Activated gamma-delta T cell (primary cell): ENCODE data around the gene ASTN1.

ENCODE experiments used
- DNase-seq: peaks from one replicate; lab custom pipeline; 2025; lab: John Stamatoyannopoulos, UW

Gene ASTN1

DNA sequence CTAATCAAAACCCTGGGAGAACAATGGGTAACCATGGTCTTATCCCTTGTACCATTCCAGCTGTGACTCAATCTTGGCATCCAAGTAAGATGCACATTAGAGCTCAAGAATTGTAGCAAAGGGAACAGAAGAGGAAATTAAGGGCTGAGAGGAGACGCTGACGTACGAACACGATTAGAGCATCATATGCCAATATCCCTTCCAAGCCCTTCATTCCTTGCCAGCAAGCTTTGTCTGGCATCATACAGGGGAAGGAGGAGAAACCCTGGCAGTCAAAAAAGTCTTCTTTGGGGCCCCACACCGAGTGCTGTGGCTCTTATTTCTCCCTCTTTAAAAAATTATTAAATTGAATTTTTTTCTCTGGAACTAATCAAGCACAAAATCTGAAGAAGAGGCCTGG, 120.9 kb downstream of the ASTN1 start:
- no peak for DNase-seq

DNA sequence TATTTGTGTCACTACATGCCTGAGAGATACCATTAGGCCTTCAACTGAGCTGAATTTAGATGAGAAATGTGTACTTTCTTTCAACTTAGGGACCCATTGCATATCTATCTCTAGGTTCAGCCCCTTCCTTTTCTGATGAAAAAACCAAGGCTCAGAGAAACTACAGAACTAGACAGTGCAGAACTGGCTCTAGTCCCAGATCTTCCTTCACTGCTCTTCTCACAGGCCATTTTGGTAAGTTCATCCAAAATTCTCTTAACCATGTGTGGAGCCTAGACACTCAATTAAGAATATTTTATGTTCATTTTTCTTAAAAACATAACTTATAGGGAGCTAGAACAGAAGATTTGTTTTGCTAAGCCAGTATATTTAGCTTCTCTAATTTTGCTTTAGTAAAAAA, 128.9 kb downstream of the ASTN1 start:
- no peak for DNase-seq

DNA sequence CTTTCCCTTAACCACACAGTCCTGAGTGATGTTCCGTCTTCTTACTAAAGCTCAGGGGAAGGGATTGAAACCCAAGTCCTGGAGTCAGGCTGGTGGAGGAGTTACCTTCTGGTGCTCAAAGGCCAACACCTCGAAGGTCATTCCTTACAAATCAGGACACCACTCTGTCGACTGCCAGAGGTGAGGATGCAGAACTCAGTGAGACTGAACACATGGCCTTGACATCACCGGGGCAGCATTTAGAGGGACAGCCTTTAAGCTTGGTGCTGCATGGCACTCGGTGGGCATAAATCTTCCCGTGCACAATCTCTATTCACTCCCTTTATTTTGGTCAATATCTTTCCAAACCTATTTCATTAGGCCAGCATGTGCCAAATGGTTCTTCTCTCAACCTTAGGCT, 130.9 kb downstream of the ASTN1 start:
- no peak for DNase-seq

DNA sequence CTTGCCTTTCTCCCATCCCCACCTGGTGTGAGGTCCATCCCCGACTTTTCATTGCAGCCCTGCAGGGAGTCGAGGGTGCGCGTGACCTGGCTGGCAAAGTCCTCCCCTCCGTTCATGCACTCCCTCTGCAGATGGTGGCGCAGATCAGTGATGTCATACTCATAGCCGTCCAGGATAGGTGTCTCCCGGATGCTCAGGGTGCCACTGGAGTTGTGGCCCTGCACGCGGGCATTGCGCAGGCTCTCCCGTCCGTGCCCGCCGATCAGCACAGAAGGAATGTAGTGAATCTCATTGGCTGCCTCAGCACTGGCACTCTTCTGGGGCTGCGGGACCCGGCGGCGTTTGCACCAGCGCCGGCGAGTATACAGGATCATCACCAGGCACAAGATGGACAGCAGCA, 132.1 kb downstream of the ASTN1 start:
- no peak for DNase-seq

DNA sequence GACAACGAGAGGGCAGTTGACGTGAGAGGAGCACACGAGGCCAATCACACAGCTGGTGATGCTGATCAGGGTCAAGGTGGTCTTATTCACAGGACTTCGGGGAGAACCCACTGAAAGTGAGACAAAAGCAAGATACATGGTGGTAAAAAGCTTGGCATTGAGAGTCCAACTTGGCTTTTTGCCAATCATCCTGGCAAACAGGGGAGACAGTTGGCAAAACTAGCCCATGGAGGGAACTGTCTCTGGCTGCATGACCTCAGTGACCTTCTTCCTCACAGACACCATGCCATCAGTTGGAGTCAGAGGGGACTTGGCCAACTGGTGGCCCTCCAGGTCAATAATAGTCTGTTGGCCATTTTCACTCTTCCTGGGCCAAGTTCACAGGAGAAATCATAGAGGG, 139.9 kb downstream of the ASTN1 start:
- no peak for DNase-seq

DNA sequence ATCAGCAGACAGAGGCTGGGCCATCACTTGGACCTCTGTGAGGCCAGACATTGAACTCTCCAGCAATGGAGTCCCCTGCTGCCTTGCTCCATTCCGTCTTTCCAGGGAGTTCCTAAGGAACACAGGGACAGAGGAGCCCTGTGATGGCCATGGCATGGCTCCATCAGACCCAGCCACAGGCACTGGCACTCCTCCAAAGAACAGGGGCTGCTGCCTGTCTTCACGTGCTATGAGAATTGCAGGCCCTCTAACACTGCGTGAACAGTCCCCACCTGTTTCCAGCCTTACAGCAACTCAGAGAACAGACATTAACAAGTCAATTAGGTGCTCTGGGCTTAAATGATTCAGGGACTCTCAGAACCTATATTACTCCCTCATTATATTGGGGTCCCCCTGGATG, 140.8 kb downstream of the ASTN1 start:
- DNase-seq = no peak

DNA sequence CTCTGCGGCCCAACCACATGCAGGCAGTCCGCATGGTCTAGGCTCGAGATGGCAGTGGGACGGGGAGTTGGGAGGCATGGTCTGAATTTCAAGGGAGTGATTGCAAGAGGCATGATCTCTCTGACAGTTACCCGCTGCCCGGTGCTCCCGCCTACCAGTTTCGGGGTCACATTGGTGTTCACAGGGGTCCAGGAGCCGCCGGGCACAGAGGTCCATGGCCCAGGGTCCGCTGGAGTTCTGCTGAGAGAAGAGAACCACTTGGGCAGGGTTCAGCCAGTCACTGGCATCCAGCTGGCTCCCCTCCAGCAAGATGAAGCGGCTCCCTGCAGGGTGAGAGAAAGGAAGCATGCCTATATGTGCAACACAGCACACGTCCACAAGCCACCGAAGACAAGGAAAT, 141.3 kb downstream of the ASTN1 start:
- no peak for DNase-seq

DNA sequence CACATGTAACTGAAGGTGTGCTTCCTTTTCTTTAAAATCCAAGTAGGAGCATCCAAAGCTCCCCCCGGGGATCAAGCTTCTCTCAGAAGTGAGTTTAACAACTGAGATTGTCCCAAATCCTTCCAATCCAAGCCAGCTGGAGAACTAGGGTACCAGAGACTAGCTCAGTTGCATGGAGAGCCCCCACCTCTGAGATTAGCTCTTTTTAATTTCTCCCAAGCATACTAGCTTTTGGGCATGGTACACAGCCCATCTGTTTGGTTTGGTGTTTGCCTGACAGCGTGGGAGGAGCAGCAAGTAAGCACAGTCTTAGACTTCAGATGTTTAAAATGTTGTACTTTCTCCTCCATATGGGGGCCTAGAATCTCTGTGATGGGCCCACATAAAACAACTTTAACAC, 142.8 kb downstream of the ASTN1 start:
- DNase-seq = no peak

DNA sequence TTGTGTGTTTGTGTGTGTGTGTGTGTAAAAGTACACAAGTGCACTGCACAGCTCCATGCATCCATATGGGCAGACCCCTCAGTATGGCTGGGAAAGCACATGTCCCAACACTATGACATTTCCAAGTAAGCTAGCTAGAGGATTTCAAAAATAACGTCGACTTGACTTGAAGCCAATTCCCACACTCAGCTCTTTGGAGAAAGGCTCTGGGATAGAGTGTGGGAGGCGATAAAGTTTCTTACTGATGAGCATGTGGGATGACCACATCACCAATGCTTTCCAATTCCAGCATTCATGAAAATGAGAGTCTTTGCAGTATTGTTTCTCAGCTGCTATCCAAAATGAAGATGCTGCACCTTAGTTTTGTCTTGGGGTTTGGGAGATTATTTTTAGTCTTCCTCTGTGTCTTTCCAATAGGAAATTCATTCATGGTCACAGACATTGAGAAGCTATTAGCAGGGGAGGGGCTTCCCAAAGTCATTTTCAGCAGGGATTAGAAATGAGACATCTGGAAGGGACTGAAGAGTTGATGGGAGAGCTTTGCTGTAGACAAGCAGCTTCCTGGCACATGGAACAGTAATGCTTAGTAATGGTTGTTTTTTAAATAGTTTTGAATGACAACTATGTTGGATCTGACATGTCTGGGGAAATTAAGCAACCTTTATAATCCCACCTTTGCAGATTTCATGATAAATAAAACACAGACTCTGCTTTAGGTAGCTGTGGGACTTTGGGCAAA, 143.5 kb downstream of the ASTN1 start:
- no peak for DNase-seq

DNA sequence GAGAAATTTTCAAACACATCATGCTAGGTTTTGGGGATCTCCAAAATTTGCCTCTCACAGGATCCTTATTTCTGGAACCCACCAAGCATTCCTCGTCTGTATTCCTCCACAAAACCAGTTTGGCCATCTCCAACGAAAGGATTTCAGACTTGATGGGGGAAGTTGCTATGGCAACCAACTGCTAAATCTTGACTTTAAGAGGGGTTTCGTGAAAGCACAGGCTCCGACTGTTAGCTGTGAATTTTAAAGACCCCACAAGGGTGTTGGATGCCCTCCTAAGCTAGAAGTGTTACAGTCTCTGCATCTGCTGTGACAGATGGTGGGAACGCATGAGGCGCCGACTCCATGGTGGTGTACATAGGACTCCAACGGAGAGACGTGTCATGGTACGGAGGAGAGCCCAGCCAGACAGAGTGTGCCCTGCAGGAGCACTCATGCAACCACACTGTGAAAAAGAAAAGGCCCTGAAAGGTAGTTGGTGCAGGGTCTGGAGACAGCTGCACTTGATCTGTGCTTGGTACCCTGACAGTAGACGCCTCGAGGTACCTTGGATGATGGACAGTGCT, 147.1 kb downstream of the ASTN1 start:
- no peak for DNase-seq

DNA sequence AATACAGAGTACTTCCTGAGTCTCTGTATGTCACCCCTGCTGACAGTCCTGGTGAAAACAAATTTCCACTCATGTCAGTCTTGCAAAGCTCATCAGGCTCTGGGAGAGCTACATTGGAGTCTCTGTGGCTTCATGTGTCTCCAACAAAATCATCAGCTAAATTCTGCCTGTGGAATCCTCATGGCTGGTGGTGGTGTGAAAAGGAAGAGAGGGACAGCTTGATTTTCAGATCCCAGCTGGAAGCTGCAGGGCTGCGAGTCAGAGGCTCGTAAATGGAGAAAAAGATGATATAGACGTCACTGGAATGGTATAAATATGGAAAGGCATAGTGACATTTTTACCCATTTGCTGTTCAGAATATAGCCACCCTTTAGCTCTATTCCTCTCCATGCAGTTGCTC, 150.2 kb downstream of the ASTN1 start:
- no peak for DNase-seq

DNA sequence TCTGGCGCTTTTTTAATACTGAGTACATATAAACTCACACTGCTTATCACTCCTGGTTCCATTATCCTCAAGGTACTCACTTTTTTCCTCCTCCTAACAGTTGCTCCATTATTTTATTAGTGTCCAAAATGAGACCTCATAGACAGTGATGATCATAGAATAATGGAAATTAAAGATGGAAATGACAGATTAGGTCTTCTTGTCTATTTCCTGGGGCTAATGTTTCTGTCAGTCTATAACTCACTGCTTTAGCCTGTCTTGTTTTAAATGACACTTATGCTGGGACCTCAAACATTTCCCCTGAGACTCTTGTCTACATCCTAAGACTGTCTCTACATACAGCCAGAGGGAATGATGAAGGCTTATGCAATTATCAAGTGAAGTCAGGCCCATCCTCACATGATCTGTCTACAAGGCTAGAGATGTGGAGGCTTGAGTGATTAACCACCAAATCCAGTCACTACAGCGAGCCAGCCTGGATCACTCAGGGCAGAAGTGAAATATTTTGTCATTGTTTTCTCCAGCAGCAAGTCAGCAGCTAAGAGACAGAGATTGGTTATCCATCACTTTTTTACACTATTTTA, 152.1 kb downstream of the ASTN1 start:
- no peak for DNase-seq

DNA sequence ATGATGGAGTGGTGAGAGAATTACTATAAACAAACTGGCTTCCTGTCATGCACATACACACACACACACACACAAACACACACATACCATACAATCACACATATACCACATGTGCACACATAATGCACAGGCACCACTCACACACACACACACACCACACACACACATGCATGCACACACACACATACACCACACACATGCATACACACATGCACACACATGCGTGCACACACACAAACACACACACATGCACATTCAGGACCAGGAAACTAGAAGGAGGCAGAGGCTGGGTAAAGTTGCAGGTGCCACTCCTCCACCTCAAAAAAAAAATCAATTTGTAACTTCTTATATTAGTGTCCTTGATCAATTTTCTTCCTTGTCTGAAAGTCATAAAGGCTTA, 153.0 kb downstream of the ASTN1 start:
- no peak for DNase-seq

DNA sequence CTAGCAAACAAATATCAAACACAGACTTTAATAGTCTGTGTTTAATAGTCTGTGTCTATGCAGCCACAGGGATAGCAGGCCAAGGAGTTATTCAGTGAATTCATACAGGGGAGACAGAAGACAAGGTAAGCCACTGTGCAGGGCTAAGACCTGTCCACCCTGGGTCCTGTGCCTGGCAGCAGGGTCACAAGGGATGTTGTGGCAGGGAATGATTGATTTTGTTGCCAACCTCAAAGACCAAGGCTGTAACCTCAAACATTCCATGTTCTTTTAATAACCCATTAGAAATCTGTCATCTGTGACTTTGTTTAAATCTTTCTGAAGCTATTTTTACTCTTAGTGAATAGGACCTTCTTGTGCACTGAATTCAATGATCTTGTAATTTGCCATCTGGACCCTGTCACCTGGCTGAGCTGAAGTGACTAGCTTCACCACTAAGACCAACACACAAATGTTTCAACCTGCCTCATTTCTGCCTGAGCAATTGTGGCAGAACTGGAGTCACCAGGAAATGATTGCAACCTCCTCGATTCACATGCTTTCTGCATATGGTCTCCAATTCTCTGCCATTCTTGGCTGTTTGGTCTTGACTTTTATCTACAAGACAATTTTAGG, 154.2 kb downstream of the ASTN1 start:
- no peak for DNase-seq

DNA sequence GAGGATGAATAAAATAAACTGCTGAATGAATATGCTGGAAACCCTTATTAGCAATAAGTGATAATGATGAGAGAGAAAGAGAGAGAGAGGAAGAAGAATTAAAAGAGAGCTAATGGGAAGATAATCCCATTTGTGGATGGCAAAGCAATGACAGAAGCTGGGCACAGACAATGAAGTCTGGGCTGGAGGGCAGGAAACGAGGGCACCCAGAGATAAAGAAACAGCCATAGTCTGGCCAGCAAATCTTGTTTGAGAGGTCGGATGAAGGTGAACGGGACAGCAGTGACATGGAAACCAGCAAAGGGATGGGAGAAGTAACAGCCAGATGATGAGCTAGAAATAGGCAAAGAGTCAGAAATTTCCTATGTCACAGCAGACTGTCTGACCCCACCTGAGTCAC, 155.9 kb downstream of the ASTN1 start:
- no peak for DNase-seq

DNA sequence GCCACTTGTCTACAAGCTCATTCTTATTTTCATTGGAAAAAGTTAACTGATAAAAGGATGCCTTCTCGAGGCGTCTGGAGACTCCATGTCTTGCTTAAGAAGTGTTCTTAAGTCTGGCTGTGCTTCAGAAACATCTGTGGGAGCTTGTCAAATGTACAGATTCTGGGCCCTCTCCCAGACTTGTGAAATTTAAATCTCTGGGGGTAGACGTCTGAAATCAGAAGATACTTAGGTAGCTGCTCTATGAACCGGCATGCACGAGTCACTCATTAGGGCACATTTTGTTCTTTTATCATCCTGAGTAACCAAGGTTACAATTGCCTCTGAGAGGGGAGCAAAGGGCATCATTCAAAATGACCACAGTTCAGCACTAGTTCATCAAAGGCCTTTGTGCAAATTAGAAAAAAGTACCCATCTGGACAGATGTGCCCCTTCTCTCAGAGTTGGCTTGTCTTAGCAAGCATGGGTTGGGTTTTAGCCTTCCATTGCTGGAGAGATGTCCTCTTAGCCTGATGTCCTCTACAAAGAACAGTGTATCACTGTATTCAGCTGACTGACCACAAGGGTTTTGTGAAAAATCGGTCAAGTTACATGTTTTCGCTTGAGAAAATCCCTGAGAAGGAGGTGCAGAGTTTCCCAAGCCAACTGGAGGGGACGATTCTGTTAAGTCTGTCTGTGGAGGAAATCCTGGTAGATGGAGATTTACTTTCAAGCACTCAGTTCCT, 156.9 kb downstream of the ASTN1 start:
- no peak for DNase-seq

DNA sequence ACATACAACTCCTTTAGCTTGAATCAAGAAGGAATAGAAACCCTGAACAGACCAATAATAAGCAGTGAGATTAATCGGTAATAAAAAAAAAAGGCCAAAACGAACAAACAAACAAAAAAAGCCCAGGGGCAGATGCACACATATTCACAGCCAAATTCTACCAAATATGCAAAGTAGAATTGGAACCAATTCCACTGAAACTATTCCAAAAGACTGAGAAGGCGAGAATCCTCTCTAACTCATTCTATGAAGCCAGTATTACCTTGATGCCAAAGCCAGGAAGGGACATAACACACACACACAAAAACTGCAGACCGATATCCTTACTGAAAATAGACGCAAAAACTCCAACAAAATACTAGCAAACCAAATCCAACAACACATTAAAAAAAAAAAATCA, 161.6 kb downstream of the ASTN1 start:
- no peak for DNase-seq

DNA sequence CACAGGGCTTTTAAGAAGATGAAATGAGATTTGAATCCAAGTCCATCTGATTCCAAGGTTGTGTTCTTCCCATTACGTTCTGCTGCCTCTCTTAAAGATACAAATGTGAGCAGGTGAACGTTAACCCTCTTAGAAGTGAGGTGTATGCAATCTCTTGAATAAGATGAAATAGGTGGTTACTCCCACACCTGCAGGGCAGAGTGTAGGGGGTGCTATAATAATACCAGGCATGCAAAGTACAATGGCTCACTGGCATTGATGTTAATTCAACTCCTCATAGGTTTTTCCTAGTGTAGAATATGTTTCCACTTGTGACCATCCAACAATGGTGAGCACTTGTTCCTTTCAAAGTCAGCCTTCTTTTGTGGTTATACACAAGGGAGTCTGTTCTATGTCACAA, 163.0 kb downstream of the ASTN1 start:
- DNase-seq = no peak

DNA sequence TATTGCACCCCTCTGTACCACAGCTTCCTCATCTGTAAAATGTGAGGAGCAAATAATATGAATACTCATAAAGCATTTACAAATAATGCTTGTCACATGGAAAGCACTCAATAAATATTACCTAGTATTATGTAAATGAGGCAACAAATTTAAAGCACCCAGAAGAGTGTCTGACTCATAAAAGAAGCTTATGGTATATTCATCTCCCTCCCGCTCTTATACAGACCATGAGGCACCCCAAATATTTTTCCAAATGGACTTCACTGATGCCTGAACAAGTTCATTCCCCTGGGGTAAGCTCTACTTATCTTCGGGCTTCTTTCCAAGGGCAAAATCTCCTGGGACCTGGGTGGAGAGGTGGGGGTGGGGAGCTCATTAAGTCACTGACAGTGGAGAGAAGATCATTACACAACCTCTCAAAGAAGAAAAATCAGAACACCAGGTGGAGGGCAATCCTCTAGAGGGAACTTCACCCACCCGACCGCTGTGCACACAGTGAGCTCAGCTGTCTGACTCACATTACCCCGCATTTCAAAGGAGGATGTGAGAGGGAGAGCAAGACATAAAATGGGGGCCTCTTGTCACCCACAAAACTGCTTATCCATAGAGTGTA, 166.2 kb downstream of the ASTN1 start:
- no peak for DNase-seq

DNA sequence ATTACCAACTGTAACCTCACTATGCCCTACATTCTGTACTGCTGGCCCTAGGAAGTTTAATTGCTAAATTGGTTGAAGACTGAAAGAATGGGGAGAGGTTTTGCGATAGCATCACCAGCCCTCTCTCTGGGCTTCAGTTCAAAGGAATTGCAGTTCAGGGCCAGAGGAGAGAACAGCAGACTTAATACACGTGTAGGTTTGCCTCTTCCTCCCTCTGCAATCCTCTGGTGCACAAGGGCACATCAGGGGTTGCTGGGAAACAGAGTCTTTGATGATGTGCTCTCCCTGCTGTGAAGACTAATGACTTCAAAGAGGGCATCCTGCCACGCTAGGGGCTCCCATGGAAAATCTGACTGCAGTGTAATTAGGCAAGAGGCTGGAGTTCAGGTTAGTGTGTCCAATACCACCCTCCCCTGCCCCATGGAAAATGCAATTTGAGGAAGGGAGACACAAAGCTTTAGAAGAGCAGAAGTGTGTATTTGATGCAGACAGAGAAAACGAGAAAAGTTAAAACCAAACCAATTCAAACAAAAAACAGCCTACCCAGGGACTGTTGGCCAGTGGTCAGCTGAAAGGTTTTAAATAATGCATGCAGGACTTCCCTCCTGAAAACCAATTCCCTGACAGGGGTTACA, 167.9 kb downstream of the ASTN1 start:
- DNase-seq = no peak

DNA sequence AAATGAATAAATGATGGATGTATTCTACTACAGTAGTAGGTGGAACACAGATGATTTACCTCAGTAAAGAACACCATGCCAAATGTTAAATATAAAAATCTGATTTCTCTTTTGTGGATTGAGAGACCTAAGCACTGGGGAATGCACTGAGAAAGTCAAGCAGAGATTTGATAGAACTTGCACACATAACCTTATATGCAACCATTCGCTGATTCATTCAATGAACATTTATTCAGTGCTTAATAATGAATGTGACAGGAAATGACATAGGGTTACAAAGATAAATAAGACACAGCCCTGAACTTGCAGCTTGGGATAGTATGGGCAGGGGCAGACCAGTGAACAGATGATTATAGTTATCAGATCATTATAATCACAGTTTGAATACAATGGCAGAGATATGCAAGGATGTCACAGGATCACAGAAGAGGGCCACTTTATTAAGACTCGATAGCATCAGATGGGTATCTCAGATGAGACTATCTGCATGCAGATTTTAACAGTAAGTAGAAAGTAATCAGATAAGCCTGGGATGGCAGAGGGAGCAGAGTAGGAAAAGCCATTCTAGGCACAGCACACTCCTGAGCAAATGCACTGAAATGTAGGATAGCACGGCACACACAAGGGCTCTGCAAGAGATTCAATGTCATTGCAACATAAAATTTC, 169.4 kb downstream of the ASTN1 start:
- DNase-seq = no peak
